Thyroid gland (tissue), 4 donors: ENCODE results near the gene GRK6. TPM values are rescaled to one million over a fixed set of nuclear protein-coding genes. Genes with fewer than 3 reads are reported as not detected.
"Not testable (repeated sequence)": the region's sequence is repeated elsewhere in the genome, so short reads cannot be mapped to it uniquely, and the experiment has no call there.

Experiments used
- DNase-seq, 2 donors: peaks; one replicate each; pipeline ENCODE4 v3.0.0-alpha.2; 2019
- H3K27ac ChIP-seq, 3 donors: fragments of 200-600 bp; sonication (generic); 1 replicate in 2 of 3; 2 replicates in 1 of 3; pipeline ENCODE4 v1.5.1; 2016 to 2019; ENCODE audit warnings: mild to moderate bottlenecking in 1 of 3, moderate library complexity in 1 of 3
- H3K27me3 ChIP-seq: fragments of 200-600 bp; sonication (generic); one replicate; pipeline ENCODE4 v1.5.1; 2019
- H3K36me3 ChIP-seq, 2 donors: fragments of 200-600 bp; sonication (generic); one replicate each; pipeline ENCODE4 v1.5.1; 2016 to 2019
- H3K4me1 ChIP-seq, 2 donors: fragments of 200-600 bp; sonication (generic); one replicate each; pipeline ENCODE4 v1.5.1; 2017 to 2019
- H3K4me3 ChIP-seq, 3 donors: fragments of 200-600 bp; sonication (generic); replicated peaks in 1 of 3; 1 replicate in 2 of 3; 2 replicates in 1 of 3; pipeline ENCODE4 v1.5.1; 2016; ENCODE audit warnings: mild to moderate bottlenecking in 1 of 3
- H3K9me3 ChIP-seq: fragments of 200-600 bp; sonication (generic); one replicate; pipeline ENCODE4 v1.5.1; 2017
- CTCF ChIP-seq, 6 experiments: fragments of 200-600 bp in 3 of 6; fragments of 450-650 bp in 3 of 6; sonication (generic) in 3 of 6; IDR thresholded peaks; one replicate each; pipeline ENCODE4 v1.5.1; 2016 to 2019; ENCODE audit warnings: antibody characterized with exemption in 6 of 6, mild to moderate bottlenecking in 2 of 6, inconsistent platforms in 1 of 6, moderate library complexity in 1 of 6
- POLR2A ChIP-seq, 2 donors: fragments of 450-650 bp; IDR thresholded peaks; one replicate each; pipeline ENCODE4 v1.6.1; 2017; ENCODE audit warnings: antibody characterized with exemption in 2 of 2, mild to moderate bottlenecking in 2 of 2, moderate library complexity in 1 of 2
- WGBS, 2 donors: methylation state at CpG; one replicate each; pipeline ENCODE4 v1.1.5; 2017; 5-methylcytosine and 5-hydroxymethylcytosine counted together
- intact Hi-C: fragments of 100-400 bp; cut with DNase I; formaldehyde crosslinking; loops from one replicate; pipeline ENCODE4 v1.15.1; 2023
- total RNA-seq, 4 donors: library from RNA; depleted of rRNA; stranded (reverse); fragments of >200 nt; gene quantifications; one replicate each; pipeline ENCODE4 v1.2.3, GENCODE V29; 2016

GRK6 gene
- total RNA-seq, 4 donors from 2014 or later, result 14.0 to 27.8 (median 18.8) TPM

- peaks cover 8 to 14% of the 10 kb centered on the region in 2 donors for H3K36me3 ChIP-seq
- WGBS, 2 donors, result 67 to 82% methylated on average over 9 to 12 of the region's 13 CpGs
- H3K27ac ChIP-seq, result no peak overlapping the region
- TF ChIP-seq CTCF (IDR thresholded peaks at IDR 0.05), result no peak
- TF ChIP-seq POLR2A (IDR thresholded peaks at IDR 0.05), result no peak
- no peak overlapping the region for H3K4me3 ChIP-seq
- no peaks in the 10 kb centered on the region for H3K9me3 ChIP-seq
- H3K27me3 ChIP-seq, result no peaks in the 10 kb centered on the region
- DNase-seq, result no peak
- intact Hi-C loops, result no loop called here
- H3K4me1 ChIP-seq, result peaks cover 0 to under 1% of the 10 kb centered on the region in 2 donors
Measured at GRCh38 chr5:177484902-177485549, 58.5 kb downstream of the GRK6 start.

DNA sequence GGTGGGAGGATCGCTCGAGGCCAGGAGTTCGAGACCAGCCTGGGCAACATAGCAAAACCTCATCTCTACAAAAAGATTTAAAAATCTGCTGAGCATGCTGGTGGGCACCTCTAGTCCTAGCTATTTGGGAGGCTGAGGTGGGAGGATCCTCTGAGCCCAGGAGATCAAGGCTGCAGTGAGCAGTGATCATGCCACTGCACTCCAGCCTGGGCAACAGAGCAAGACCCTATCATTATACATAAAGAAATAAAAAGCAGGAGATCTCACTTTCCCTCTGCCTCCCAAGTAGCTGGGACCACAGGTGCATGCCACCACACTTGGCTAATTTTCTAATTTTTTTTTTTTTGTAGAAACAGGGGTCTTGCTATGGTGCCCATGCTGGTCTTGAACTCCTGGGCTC lies 59.3 kb downstream of the GRK6 start:
- peaks cover 8 to 18% of the 10 kb centered on the region in 2 donors for H3K36me3 ChIP-seq
- H3K27me3 ChIP-seq, intact Hi-C loops, DNase-seq, H3K4me1 ChIP-seq, H3K27ac ChIP-seq, H3K9me3 ChIP-seq, H3K4me3 ChIP-seq: not testable (repeated sequence)
- WGBS, 2 donors, result 85 to 95% methylated on average over 3 of the region's 3 CpGs

DNA sequence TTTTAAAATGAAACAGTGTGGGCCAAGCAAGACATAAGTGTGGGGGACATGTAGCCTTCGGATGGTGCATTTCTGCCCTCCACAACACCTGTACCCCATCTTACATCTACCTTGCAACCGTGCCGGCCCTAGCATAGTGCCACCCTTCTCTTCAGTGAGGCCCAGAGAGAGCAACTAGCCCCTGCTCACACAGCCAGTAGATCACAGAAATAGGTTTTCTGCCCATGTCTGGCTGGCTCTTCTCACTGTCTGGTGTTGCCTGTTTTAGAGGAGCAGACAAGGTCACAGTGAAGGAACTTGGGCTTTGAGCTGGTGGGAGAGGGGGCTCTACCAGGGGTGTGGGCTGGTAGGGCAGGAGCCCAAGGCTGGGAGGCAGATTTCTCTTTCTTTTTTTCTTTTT lies 59.8 kb downstream of the GRK6 start:
- Histone ChIP-seq H3K27me3 (no peaks in the 10 kb centered on the region), H3K9me3 (no peaks in the 10 kb centered on the region), H3K36me3 (peaks cover 8 to 18% of the 10 kb centered on the region in 2 donors), H3K27ac (no peak overlapping the region), H3K4me1 (no peaks in the 10 kb centered on the region), H3K4me3 (no peak overlapping the region)
- DNase-seq, result no peak
- TF ChIP-seq POLR2A (IDR thresholded peaks at IDR 0.05) (no peak), CTCF (IDR thresholded peaks at IDR 0.05) (no peak)
- intact Hi-C loops, result no loop called here
- 88 to 98% methylated on average over 3 of the region's 3 CpGs for WGBS, 2 donors

DNA sequence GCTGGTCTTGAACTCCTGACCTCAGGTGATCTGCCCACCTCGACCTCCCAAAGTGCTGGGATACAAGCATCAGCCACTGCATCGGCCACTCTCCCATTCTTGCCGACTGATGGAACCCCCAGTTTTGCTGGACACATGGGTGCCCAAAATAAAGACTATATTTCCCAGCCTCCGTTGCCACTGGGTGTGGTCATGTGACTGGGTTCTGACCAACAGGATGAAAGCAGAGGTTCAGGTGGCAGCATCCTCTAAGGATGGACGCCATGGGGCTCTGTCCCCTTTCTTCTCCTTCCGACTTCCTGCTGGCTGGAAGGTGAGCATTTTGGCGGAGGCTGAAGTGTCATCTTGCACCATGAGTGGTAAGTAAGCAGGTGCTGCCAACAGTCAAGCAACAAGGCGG lies 60.7 kb downstream of the GRK6 start:
- DNase-seq, result no peak
- Histone ChIP-seq H3K36me3 (peaks cover 8 to 18% of the 10 kb centered on the region in 2 donors), H3K27me3 (no peaks in the 10 kb centered on the region), H3K4me3 (no peak overlapping the region), H3K4me1 (no peaks in the 10 kb centered on the region), H3K27ac (no peak overlapping the region), H3K9me3 (no peaks in the 10 kb centered on the region)
- 94% methylated on average over 8 of the region's 8 CpGs for WGBS, 2 donors
- intact Hi-C loops, result no loop called here
- TF ChIP-seq POLR2A (IDR thresholded peaks at IDR 0.05), result no peak

DNA sequence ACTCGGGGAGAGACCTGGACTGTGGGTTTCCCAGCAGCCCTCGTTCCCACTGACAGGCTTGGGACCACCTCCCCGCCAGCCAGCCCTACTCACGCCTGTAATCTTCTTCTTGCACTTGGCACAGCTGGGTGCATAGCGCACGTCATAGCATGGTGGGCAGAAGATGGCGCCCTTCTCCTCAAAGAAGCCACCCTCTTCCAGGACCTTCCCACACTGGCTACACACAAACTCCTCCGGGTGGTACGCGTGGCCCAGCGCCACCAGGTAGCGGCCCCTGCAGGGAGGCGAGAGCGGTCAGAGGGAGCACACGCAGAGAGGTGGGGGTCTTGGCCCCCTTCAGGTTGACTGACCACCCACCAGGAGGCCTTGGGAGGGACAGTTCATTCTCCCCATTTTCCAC lies 61.5 kb downstream of the GRK6 start:
- TF ChIP-seq CTCF (IDR thresholded peaks at IDR 0.05) (no peak), POLR2A (IDR thresholded peaks at IDR 0.05) (no peak)
- peaks cover 0 to 5% of the 10 kb centered on the region in 2 donors for H3K4me1 ChIP-seq
- no peaks in the 10 kb centered on the region for H3K27me3 ChIP-seq
- peaks cover 8 to 18% of the 10 kb centered on the region in 2 donors for H3K36me3 ChIP-seq
- intact Hi-C loops, result no loop called here
- H3K4me3 ChIP-seq, result no peak overlapping the region
- no peaks in the 10 kb centered on the region for H3K9me3 ChIP-seq
- no peak overlapping the region for H3K27ac ChIP-seq
- 89 to 95% methylated on average over 13 to 14 of the region's 15 CpGs for WGBS, 2 donors
- DNase-seq, result no peak

DNA sequence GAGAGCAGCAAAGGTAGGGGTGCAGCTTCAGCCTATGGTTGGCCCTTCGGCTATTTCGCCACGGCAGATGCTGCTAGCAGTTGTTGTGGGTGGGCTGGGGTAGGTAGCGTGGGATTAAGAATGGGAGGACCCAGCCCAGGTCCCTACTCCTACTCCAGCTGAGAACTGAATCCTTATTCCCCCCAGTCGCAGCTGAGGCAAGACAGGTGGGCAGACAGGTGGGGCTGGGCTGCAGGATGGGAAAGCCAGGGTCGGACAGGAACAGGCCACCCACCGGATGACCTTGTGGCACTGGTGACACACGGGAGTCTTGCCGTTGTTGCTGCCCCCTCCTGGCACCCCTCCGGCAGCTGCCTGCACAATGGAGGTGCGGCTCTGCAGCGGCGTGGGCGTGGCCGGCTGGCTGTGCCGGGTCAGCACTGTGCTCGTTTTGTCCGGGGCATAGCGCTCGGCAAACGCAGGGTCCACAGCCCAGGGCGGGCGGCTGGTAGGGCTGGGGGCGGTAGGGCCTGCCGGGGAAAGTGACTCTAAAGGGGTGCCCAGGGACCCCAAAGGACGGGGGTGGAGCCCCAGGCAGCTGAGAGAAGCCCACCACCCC lies 62.7 kb downstream of the GRK6 start:
- 80 to 86% methylated on average over 4 to 15 of the region's 26 CpGs for WGBS, 2 donors
- peaks cover 2 to 17% of the 10 kb centered on the region in 2 donors for H3K4me1 ChIP-seq
- no peak for TF ChIP-seq POLR2A (IDR thresholded peaks at IDR 0.05)
- no peak for TF ChIP-seq CTCF (IDR thresholded peaks at IDR 0.05)
- intact Hi-C loops, result no loop called here
- H3K9me3 ChIP-seq, result no peaks in the 10 kb centered on the region
- no peak overlapping the region for H3K4me3 ChIP-seq
- peaks cover 8 to 18% of the 10 kb centered on the region in 2 donors for H3K36me3 ChIP-seq
- DNase-seq, result no peak
- H3K27ac ChIP-seq, result no peak overlapping the region
- H3K27me3 ChIP-seq, result no peaks in the 10 kb centered on the region
